ENCODE results near the gene PPFIA1. TPM values are rescaled to one million over a fixed set of nuclear protein-coding genes. Genes with fewer than 3 reads are reported as not detected.

Gene PPFIA1
- total RNA-seq, 4 donors from 2014 or later: 34.9 to 141 (median 69.7) TPM

GRCh38 chr11:70240337-70240736, 30.2 kb upstream of the PPFIA1 start:
- no peak overlapping the region for H3K4me3 ChIP-seq
- H3K4me1 ChIP-seq: no peaks in the 10 kb centered on the region
- 66% methylated on average over 14 of the region's 16 CpGs for WGBS
- no peaks in the 10 kb centered on the region for H3K27me3 ChIP-seq
- TF ChIP-seq POLR2A (IDR thresholded peaks at IDR 0.05): no peak
- TF ChIP-seq EP300 (IDR thresholded peaks at IDR 0.05): no peak
- no peak for TF ChIP-seq CTCF (IDR thresholded peaks at IDR 0.05)
- no peak for TF ChIP-seq POLR2AphosphoS5 (IDR thresholded peaks at IDR 0.05)
- no peaks in the 10 kb centered on the region for H3K36me3 ChIP-seq
- DNase-seq (ENCODE audit: low spot score in 2 of 2): no peak
- no peak overlapping the region for H3K27ac ChIP-seq
- no peaks in the 10 kb centered on the region for H3K9me3 ChIP-seq

DNA sequence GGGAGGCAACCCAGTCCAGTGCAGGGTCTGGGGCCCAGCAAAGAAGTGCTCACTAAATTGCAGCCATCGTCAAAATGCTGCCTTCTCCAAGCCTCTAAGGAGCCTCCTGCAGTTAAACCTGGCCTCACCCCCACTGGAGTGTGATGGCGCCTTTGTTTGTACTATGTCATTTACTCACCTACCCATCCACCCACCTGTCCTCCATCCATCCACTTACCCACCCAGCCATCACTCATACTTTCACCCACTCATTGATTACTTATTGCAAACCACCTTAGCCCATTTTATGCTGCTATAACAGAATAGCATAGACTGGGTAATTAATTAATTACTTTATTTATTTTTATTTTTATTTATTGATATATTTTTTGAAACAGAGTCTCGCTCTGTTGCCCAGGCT, 28.8 kb upstream of the PPFIA1 start:
- no peak overlapping the region for H3K27ac ChIP-seq
- TF ChIP-seq EP300 (IDR thresholded peaks at IDR 0.05) (no peak), POLR2A (IDR thresholded peaks at IDR 0.05) (no peak), CTCF (IDR thresholded peaks at IDR 0.05) (no peak), POLR2AphosphoS5 (IDR thresholded peaks at IDR 0.05) (no peak)
- no peaks in the 10 kb centered on the region for H3K27me3 ChIP-seq
- H3K4me3 ChIP-seq: no peak overlapping the region
- no peak for DNase-seq (ENCODE audit: low spot score in 2 of 2)
- no peaks in the 10 kb centered on the region for H3K36me3 ChIP-seq
- H3K9me3 ChIP-seq: no peaks in the 10 kb centered on the region
- H3K4me1 ChIP-seq: no peaks in the 10 kb centered on the region
- WGBS: 86% methylated on average over 3 of the region's 3 CpGs

DNA sequence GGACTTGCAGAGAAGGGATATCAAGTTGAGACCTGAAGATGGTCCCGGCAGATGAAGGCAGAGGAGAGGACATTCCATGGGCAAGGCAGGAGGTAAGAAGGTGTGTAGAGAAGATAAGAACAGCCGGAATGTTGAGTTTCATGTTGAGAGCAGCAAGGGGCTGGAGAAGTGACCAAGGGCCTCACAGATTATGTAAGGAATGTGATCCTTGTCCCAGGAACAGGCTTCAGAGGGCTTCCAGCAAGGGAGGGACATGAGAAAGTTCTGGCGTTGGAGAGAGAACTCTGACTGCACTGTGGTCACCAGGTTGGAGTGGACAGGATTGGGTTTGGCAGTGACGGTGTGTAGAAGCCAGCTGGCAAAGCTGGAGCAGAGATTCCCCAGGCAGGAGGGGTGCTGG, 27.6 kb upstream of the PPFIA1 start:
- Histone ChIP-seq H3K27ac (no peak overlapping the region), H3K9me3 (no peaks in the 10 kb centered on the region), H3K36me3 (no peaks in the 10 kb centered on the region), H3K27me3 (no peaks in the 10 kb centered on the region), H3K4me3 (no peak overlapping the region), H3K4me1 (no peaks in the 10 kb centered on the region)
- 88% methylated on average over 4 of the region's 4 CpGs for WGBS
- no peak for TF ChIP-seq POLR2A (IDR thresholded peaks at IDR 0.05)
- TF ChIP-seq POLR2AphosphoS5 (IDR thresholded peaks at IDR 0.05): no peak
- TF ChIP-seq EP300 (IDR thresholded peaks at IDR 0.05): no peak
- no peak for TF ChIP-seq CTCF (IDR thresholded peaks at IDR 0.05)
- DNase-seq (ENCODE audit: low spot score in 2 of 2): no peak

DNA sequence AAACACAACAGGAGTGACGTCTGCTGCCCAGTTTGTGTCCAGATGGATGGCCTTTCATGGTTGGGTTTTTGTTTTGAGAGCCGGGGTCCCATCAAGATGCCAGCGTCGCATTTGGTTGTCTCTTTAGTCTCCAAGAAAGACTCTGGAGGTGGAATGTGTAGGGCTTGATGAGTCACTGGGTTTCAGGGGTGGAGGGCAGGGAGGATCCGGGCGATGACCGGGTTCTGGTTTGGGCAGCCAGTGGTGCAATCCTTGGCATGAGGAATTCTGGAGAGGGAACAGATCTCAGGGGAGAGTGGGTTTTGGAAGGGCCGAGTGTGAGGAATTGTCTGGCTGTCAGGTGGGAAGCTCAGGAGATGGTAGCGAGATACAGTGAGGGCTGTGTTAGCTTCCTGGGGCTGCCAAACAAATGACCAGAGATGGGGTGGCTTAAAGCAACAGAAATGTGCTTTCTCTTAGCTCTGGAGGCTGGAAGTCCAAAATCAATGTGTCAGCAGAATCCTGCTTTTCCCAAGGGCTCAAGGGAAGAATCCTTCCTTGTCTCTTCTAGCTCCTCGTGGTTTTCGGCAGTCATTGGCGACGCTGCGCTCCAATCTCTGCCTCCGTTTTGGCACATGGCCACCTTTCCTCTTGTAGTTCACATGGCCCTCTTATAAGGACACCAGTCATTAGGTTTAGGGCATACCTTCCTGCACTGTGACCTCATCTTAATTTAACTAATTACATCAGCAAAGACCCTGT, 26.4 kb upstream of the PPFIA1 start:
- Histone ChIP-seq H3K4me3 (no peak overlapping the region), H3K27ac (peak overlapping the region; percentile 24), H3K27me3 (no peaks in the 10 kb centered on the region), H3K36me3 (no peaks in the 10 kb centered on the region), H3K9me3 (no peaks in the 10 kb centered on the region), H3K4me1 (no peaks in the 10 kb centered on the region)
- DNase-seq (ENCODE audit: low spot score in 2 of 2): no peak
- TF ChIP-seq POLR2AphosphoS5 (IDR thresholded peaks at IDR 0.05): no peak
- TF ChIP-seq EP300 (IDR thresholded peaks at IDR 0.05): no peak
- TF ChIP-seq POLR2A (IDR thresholded peaks at IDR 0.05): no peak
- TF ChIP-seq CTCF (IDR thresholded peaks at IDR 0.05): no peak
- 84% methylated on average over 15 of the region's 15 CpGs for WGBS

- H3K27me3 ChIP-seq: no peaks in the 10 kb centered on the region
- TF ChIP-seq CTCF (IDR thresholded peaks at IDR 0.05) (no peak), POLR2A (IDR thresholded peaks at IDR 0.05) (no peak), EP300 (IDR thresholded peaks at IDR 0.05) (no peak), POLR2AphosphoS5 (IDR thresholded peaks at IDR 0.05) (no peak)
- 72% methylated on average over 7 of the region's 7 CpGs for WGBS
- no peaks in the 10 kb centered on the region for H3K36me3 ChIP-seq
- DNase-seq (ENCODE audit: low spot score in 2 of 2): no peak
- no peaks in the 10 kb centered on the region for H3K9me3 ChIP-seq
- no peak overlapping the region for H3K4me3 ChIP-seq
- H3K4me1 ChIP-seq: no peaks in the 10 kb centered on the region
- no peak overlapping the region for H3K27ac ChIP-seq
Observed at GRCh38 chr11:70244698-70245097, 25.8 kb upstream of the PPFIA1 start.
